B cell (primary cell): ENCODE results near the gene SDCCAG8. TPM values are rescaled to one million over a fixed set of nuclear protein-coding genes. Genes with fewer than 3 reads are reported as not detected.

ENCODE experiments used
- ATAC-seq: fragments of 200-7000 bp; cut with Tn5 transposase; one replicate; pipeline ENCODE4 v1.10.0; 2021; ENCODE audit warnings: low read depth, mild to moderate bottlenecking, moderate number of reproducible peaks, moderate library complexity
- CTCF ChIA-PET: fragments of 350-600 bp; sonication (Branson Sonifier 250); formaldehyde crosslinking; loops from one replicate; lab custom pipeline; 2021; ENCODE audit warnings: antibody characterized with exemption, inconsistent platforms; lab: Charles Lee
- POLR2A ChIA-PET: fragments of 350-600 bp; sonication (Branson Sonifier 250); formaldehyde crosslinking; loops from one replicate; lab custom pipeline; 2021; ENCODE audit warnings: antibody characterized with exemption; lab: Charles Lee
- DNase-seq: peaks from one replicate; pipeline ENCODE4 v3.0.0; 2013
- H2AFZ ChIP-seq: 2 replicates; pipeline ENCODE4 v1.6.1; 2012; ENCODE audit warnings: mild to moderate bottlenecking, low read depth, low read length; ENCODE audit not compliant: insufficient read depth, poor library complexity, severe bottlenecking
- H3K27ac ChIP-seq, 2 donors: 1 replicate in 1 of 2; 2 replicates in 1 of 2; pipeline ENCODE4 v1.5.1; 2012 to 2013; ENCODE audit warnings: low read length in 2 of 2, mild to moderate bottlenecking in 2 of 2, moderate library complexity in 1 of 2
- H3K27me3 ChIP-seq, 4 experiments: fragments of 200-600 bp in 1 of 4; sonication (generic) in 1 of 4; replicated peaks in 1 of 4; 1 replicate in 2 of 4; 2 replicates in 2 of 4; pipeline versions ENCODE4 v1.6.1 to v1.7.0; 2013 to 2016; ENCODE audit warnings: low read length in 3 of 4, mild to moderate bottlenecking in 2 of 4, mixed read lengths in 1 of 4, moderate library complexity in 1 of 4; ENCODE audit not compliant: insufficient read depth in 4 of 4, control insufficient read depth in 3 of 4; ENCODE audit errors: control extremely low read depth in 1 of 4
- H3K36me3 ChIP-seq, 2 experiments: replicated peaks in 1 of 2; 1 replicate in 1 of 2; 2 replicates in 1 of 2; pipeline versions ENCODE4 v1.6.1 to v1.7.1; 2013; ENCODE audit warnings: low read length in 1 of 2; ENCODE audit not compliant: insufficient read depth in 2 of 2, control insufficient read depth in 1 of 2; ENCODE audit errors: control extremely low read depth in 1 of 2, extremely low read depth in 1 of 2
- H3K4me1 ChIP-seq, 2 donors: fragments of 200-600 bp in 1 of 2; sonication (generic) in 1 of 2; 1 replicate in 1 of 2; 2 replicates in 1 of 2; pipeline versions ENCODE4 v1.5.1 to v1.6.1; 2013 to 2017; ENCODE audit warnings: low read length in 2 of 2; ENCODE audit not compliant: control insufficient read depth in 2 of 2, insufficient read depth in 2 of 2
- H3K4me2 ChIP-seq: replicated peaks from 2 replicates; pipeline ENCODE3; 2012; ENCODE audit warnings: mild to moderate bottlenecking, low read depth, low read length; ENCODE audit not compliant: poor library complexity, severe bottlenecking
- H3K4me3 ChIP-seq, 5 experiments: fragments of 200-600 bp in 1 of 5; sonication (generic) in 1 of 5; 1 replicate in 3 of 5; 2 replicates in 2 of 5; pipeline versions ENCODE4 v1.5.1 to v1.7.0; 2011 to 2016; ENCODE audit warnings: low read length in 4 of 5, mild to moderate bottlenecking in 4 of 5, low read depth in 2 of 5, control low read depth in 1 of 5, moderate library complexity in 1 of 5; ENCODE audit not compliant: insufficient read depth in 1 of 5; ENCODE audit errors: control extremely low read depth in 1 of 5, extremely low read depth in 1 of 5
- H3K79me2 ChIP-seq: fragments of 200-600 bp; sonication (generic); one replicate; pipeline ENCODE4 v1.6.0; 2016; ENCODE audit warnings: low read length; ENCODE audit not compliant: control insufficient read depth, insufficient read depth
- H3K9ac ChIP-seq: fragments of 200-600 bp; sonication (generic); 2 replicates; pipeline ENCODE4 v1.6.1; 2017; ENCODE audit warnings: mild to moderate bottlenecking, low read length, moderate library complexity
- H3K9me3 ChIP-seq, 3 donors: one replicate each; pipeline versions ENCODE4 v1.6.1 to v1.7.1; 2013; ENCODE audit warnings: low read length in 2 of 3; ENCODE audit not compliant: control insufficient read depth in 2 of 3, insufficient read depth in 1 of 3; ENCODE audit errors: control extremely low read depth in 1 of 3
- H4K20me1 ChIP-seq: 2 replicates; pipeline ENCODE4 v1.6.0; 2012; ENCODE audit warnings: mild to moderate bottlenecking, low read length; ENCODE audit not compliant: insufficient read depth, control insufficient read depth, poor library complexity, severe bottlenecking
- H3K27ac Mint-ChIP-seq: one replicate; pipeline ENCODE4 v1.8.0; 2021; ENCODE audit warnings: mixed read lengths
- H3K27me3 Mint-ChIP-seq: one replicate; pipeline ENCODE4 v1.8.0; 2021; ENCODE audit warnings: mixed read lengths
- H3K4me1 Mint-ChIP-seq: one replicate; pipeline ENCODE4 v1.8.0; 2021; ENCODE audit warnings: mixed read lengths
- H3K4me3 Mint-ChIP-seq: one replicate; pipeline ENCODE4 v1.8.0; 2021; ENCODE audit warnings: mixed read lengths
- H3K9me3 Mint-ChIP-seq: one replicate; pipeline ENCODE4 v1.8.0; 2022; ENCODE audit warnings: mixed read lengths; ENCODE audit not compliant: insufficient read depth
- EZH2 ChIP-seq: IDR thresholded peaks from 2 replicates; pipeline ENCODE4 v1.6.1; 2012; ENCODE audit warnings: borderline replicate concordance, low read depth, mild to moderate bottlenecking, moderate library complexity, low read length; ENCODE audit not compliant: insufficient read depth, poor library complexity, severe bottlenecking
- WGBS: methylation state at CpG from one replicate; pipeline ENCODE4 v1.1.5; 2013; ENCODE audit warnings: missing lambda C conversion rate; ENCODE audit not compliant: insufficient coverage; 5-methylcytosine and 5-hydroxymethylcytosine counted together
- intact Hi-C: fragments of 100-400 bp; cut with micrococcal nuclease; formaldehyde crosslinking; loops from one replicate; pipeline ENCODE4 v1.10.0; 2022
- polyA plus RNA-seq: library from polyadenylated mRNA; depleted of rRNA; stranded (reverse); fragments of >200 nt; gene quantifications from 2 replicates; pipeline ENCODE4 v1.2.3, GENCODE V29; 2012
- total RNA-seq, 2 donors: library from RNA; stranded (reverse); fragments of 120-200 nt in 1 of 2; gene quantifications; 1 replicate in 1 of 2; 2 replicates in 1 of 2; pipeline versions ENCODE4 v1.2.3 to v1.2.4, GENCODE V29; 2013 to 2022
- TF ChIP-seq, protein P1 (sequence below): fragments of 200-600 bp; IDR thresholded peaks from one replicate; pipeline ENCODE4 v1.8.0; 2022; ENCODE audit warnings: antibody characterized with exemption, mild to moderate bottlenecking

Gene SDCCAG8
- total and polyA plus RNA-seq, 2 donors (not counting 1 experiment from before 2014, with no cell fraction given): 37.1 to 60.7 TPM

DNA sequence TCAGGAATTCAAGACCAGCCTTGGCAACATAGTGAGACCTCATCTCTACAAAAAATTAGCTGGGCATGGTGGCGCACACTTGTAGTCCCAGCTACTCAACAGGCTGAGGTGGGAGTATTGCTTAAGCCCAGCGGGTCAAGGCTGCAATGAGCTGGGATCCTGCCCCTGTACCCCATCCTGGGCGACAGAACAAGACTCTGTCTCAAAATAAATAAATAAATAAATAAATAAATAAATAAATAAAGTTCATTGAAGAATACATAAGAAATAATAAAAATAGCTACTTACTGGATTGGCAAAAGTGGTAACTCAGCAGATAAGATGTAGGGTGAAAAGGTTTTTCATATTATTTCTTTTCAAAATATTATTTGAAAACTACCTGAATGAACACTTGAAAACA, 6.6 kb upstream of the SDCCAG8 start:
- ATAC-seq (no peak), DNase-seq (no peak)
- Histone ChIP-seq H3K4me2 (no peak overlapping the region), H3K27me3 (no peaks in the 10 kb centered on the region), H3K4me1 (peaks cover 35 to 45% of the 10 kb centered on the region in 2 donors), H3K4me3 (no peak overlapping the region), H3K9ac (no peak overlapping the region), H4K20me1 (no peaks in the 10 kb centered on the region), H3K36me3 (no peaks in the 10 kb centered on the region), H3K27ac (peak overlapping the region in 1 of 2 donors; percentile 56), H3K9me3 (no peaks in the 10 kb centered on the region), H2AFZ (no peak overlapping the region), H3K79me2 (peaks cover 95% of the 10 kb centered on the region)
- Mint-ChIP-seq H3K27ac (peak overlapping the region; percentile 69), H3K9me3 (no peaks in the 10 kb centered on the region), H3K4me3 (no peak overlapping the region), H3K4me1 (peaks cover 71% of the 10 kb centered on the region), H3K27me3 (no peaks in the 10 kb centered on the region)
- ChIA-PET CTCF (no interaction called here), POLR2A (no interaction called here)
- no peak for TF ChIP-seq EZH2
- TF ChIP-seq, protein P1, sequence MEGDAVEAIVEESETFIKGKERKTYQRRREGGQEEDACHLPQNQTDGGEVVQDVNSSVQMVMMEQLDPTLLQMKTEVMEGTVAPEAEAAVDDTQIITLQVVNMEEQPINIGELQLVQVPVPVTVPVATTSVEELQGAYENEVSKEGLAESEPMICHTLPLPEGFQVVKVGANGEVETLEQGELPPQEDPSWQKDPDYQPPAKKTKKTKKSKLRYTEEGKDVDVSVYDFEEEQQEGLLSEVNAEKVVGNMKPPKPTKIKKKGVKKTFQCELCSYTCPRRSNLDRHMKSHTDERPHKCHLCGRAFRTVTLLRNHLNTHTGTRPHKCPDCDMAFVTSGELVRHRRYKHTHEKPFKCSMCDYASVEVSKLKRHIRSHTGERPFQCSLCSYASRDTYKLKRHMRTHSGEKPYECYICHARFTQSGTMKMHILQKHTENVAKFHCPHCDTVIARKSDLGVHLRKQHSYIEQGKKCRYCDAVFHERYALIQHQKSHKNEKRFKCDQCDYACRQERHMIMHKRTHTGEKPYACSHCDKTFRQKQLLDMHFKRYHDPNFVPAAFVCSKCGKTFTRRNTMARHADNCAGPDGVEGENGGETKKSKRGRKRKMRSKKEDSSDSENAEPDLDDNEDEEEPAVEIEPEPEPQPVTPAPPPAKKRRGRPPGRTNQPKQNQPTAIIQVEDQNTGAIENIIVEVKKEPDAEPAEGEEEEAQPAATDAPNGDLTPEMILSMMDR: no peak
- WGBS: no CpG with 5 or more reads among the region's 3 CpGs
- intact Hi-C loops: no loop called here

DNA sequence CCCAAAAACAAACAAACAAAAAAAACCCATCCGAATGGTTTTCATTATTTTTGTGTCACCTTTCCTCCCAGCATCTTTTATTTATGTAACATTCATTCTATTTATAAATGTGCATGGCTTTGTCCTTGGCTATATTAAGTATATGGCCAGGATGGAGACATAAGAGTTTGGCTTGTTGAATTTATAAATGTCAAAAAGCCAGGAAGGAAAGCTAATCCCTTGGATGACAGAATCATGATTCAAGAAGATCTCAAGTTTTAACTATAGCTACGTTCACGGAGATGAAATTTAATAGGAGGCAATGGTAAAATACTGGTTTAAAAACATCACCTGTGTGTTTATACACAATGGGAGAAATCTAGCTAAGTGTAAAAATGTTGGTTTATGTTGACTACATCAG, 5.7 kb upstream of the SDCCAG8 start:
- WGBS: no CpG with 5 or more reads among the region's 3 CpGs
- Histone ChIP-seq H3K27me3 (no peaks in the 10 kb centered on the region), H3K4me2 (no peak overlapping the region), H3K4me3 (no peak overlapping the region), H4K20me1 (no peaks in the 10 kb centered on the region), H3K79me2 (peaks cover 90% of the 10 kb centered on the region), H3K9ac (no peak overlapping the region), H2AFZ (no peak overlapping the region), H3K27ac (no peak overlapping the region), H3K4me1 (peaks cover 35 to 45% of the 10 kb centered on the region in 2 donors), H3K9me3 (no peaks in the 10 kb centered on the region), H3K36me3 (no peaks in the 10 kb centered on the region)
- Mint-ChIP-seq H3K4me3 (no peak overlapping the region), H3K9me3 (no peaks in the 10 kb centered on the region), H3K4me1 (peaks cover 67% of the 10 kb centered on the region), H3K27me3 (no peaks in the 10 kb centered on the region), H3K27ac (peak overlapping the region; percentile 42)
- intact Hi-C loops: loop anchor here (10.0 kb wide), 2 partner anchors 1405 to 1715 kb away; partner anchors contain the start of genes EXO1 and KMO
- ChIA-PET CTCF (interaction anchor here (0.6 kb wide), 1 partner anchor 207 kb away, joined by 3 read pairs; no protein-coding TSS in a partner anchor), POLR2A (no interaction called here)
- DNase-seq (no peak), ATAC-seq (no peak)
- TF ChIP-seq EZH2: no peak
- TF ChIP-seq, protein P1: no peak
